H9 (cell line): ENCODE measurements around the gene MECR. TPM values are rescaled to one million over a fixed set of nuclear protein-coding genes. Genes with fewer than 3 reads are reported as not detected.

Experiments used
- DNase-seq: peaks from one replicate; pipeline ENCODE4 v3.0.0-alpha.2; 2017
- H2AFZ ChIP-seq: one replicate; pipeline ENCODE4 v1.6.1; 2013; ENCODE audit warnings: mild to moderate bottlenecking, low read length, control low read depth, moderate library complexity
- H2AK5ac ChIP-seq: 2 replicates; pipeline ENCODE4 v1.6.1; 2013; ENCODE audit warnings: low read length, control low read depth, mixed read lengths; ENCODE audit not compliant: insufficient read length
- H2BK120ac ChIP-seq: one replicate; pipeline ENCODE4 v1.6.1; 2013; ENCODE audit warnings: low read depth, mild to moderate bottlenecking, low read length, control low read depth, inconsistent platforms; ENCODE audit not compliant: poor library complexity, severe bottlenecking
- H2BK12ac ChIP-seq: 2 replicates; pipeline ENCODE4 v1.6.1; 2013; ENCODE audit warnings: low read length, control low read depth, mixed read lengths, low read depth; ENCODE audit not compliant: insufficient read length
- H2BK15ac ChIP-seq: 2 replicates; pipeline ENCODE4 v1.6.1; 2013; ENCODE audit warnings: low read depth, low read length, control low read depth
- H2BK20ac ChIP-seq: one replicate; pipeline ENCODE4 v1.6.1; 2013; ENCODE audit warnings: low read depth, mild to moderate bottlenecking, low read length, control low read depth, inconsistent platforms; ENCODE audit not compliant: poor library complexity, severe bottlenecking
- H2BK5ac ChIP-seq: 2 replicates; pipeline ENCODE4 v1.6.1; 2013; ENCODE audit warnings: low read length, control low read depth, mixed read lengths; ENCODE audit not compliant: insufficient read length
- H3K14ac ChIP-seq: 2 replicates; pipeline ENCODE4 v1.6.1; 2013; ENCODE audit warnings: low read length, control low read depth; ENCODE audit not compliant: insufficient read depth
- H3K18ac ChIP-seq: 2 replicates; pipeline ENCODE4 v1.6.1; 2013; ENCODE audit warnings: low read depth, mild to moderate bottlenecking, mixed read lengths, low read length, control low read depth; ENCODE audit not compliant: insufficient read length
- H3K23ac ChIP-seq: 2 replicates; pipeline ENCODE4 v1.6.1; 2013; ENCODE audit warnings: low read length, control low read depth, mixed read lengths, low read depth; ENCODE audit not compliant: insufficient read length
- H3K23me2 ChIP-seq: 2 replicates; pipeline ENCODE4 v1.6.1; 2013; ENCODE audit warnings: low read depth, mild to moderate bottlenecking, mixed read lengths, low read length, control low read depth; ENCODE audit not compliant: insufficient read length, poor library complexity, severe bottlenecking
- H3K27ac ChIP-seq: 2 replicates; pipeline ENCODE4 v1.5.1; 2013; ENCODE audit warnings: low read length, control low read depth, mixed read lengths, low read depth; ENCODE audit not compliant: insufficient read length
- H3K27me3 ChIP-seq: 2 replicates; pipeline ENCODE4 v1.6.1; 2013; ENCODE audit warnings: low read length, control low read depth, inconsistent platforms; ENCODE audit not compliant: insufficient read depth
- H3K4ac ChIP-seq: 2 replicates; pipeline ENCODE4 v1.6.1; 2013; ENCODE audit warnings: low read depth, mild to moderate bottlenecking, control low read depth, inconsistent platforms, low read length, moderate library complexity
- H3K4me1 ChIP-seq: 2 replicates; pipeline ENCODE4 v1.6.1; 2013; ENCODE audit warnings: low read length, control low read depth, inconsistent platforms; ENCODE audit not compliant: insufficient read depth
- H3K4me2 ChIP-seq: 2 replicates; pipeline ENCODE4 v1.6.1; 2013; ENCODE audit warnings: low read length, control low read depth, mixed read lengths; ENCODE audit not compliant: insufficient read length, insufficient read depth
- H3K56ac ChIP-seq: 2 replicates; pipeline ENCODE4 v1.6.1; 2013; ENCODE audit warnings: low read depth, mild to moderate bottlenecking, mixed read lengths, low read length, control low read depth; ENCODE audit not compliant: insufficient read length
- H3K79me1 ChIP-seq: 2 replicates; pipeline ENCODE4 v1.6.1; 2013; ENCODE audit warnings: low read depth, mild to moderate bottlenecking, moderate library complexity, low read length, control low read depth, inconsistent platforms; ENCODE audit not compliant: insufficient read depth, poor library complexity, severe bottlenecking
- H3K79me2 ChIP-seq: 2 replicates; pipeline ENCODE4 v1.6.1; 2013; ENCODE audit warnings: low read length, control low read depth, inconsistent platforms; ENCODE audit not compliant: insufficient read depth
- H3K9ac ChIP-seq: 2 replicates; pipeline ENCODE4 v1.6.1; 2013; ENCODE audit warnings: low read length, control low read depth, mixed read lengths; ENCODE audit not compliant: insufficient read length; ENCODE audit errors: extremely low read depth
- H3K9me3 ChIP-seq: one replicate; pipeline ENCODE4 v1.6.1; 2013; ENCODE audit warnings: low read depth, low read length, inconsistent platforms; ENCODE audit not compliant: control insufficient read depth
- H3T11ph ChIP-seq: one replicate; pipeline ENCODE4 v1.6.1; 2013; ENCODE audit warnings: mild to moderate bottlenecking, low read length, control low read depth, inconsistent platforms
- H4K20me1 ChIP-seq: one replicate; pipeline ENCODE4 v1.6.1; 2013; ENCODE audit not compliant: control insufficient read depth, insufficient read length, insufficient read depth
- H4K5ac ChIP-seq: 2 replicates; pipeline ENCODE4 v1.6.1; 2013; ENCODE audit warnings: low read depth, mild to moderate bottlenecking, mixed read lengths, low read length, control low read depth; ENCODE audit not compliant: insufficient read length
- H4K8ac ChIP-seq: replicated peaks from 2 replicates; pipeline ENCODE4 v1.6.1; 2013; ENCODE audit warnings: low read length, control low read depth, mixed read lengths, low read depth; ENCODE audit not compliant: insufficient read length
- H4K91ac ChIP-seq: 2 replicates; pipeline ENCODE4 v1.6.1; 2013; ENCODE audit warnings: low read depth, mild to moderate bottlenecking, moderate library complexity, mixed read lengths, low read length, control low read depth; ENCODE audit not compliant: insufficient read length
- H3K27ac Mint-ChIP-seq, 3 experiments: 2 replicates in 2 of 3; 3 replicates in 1 of 3; pipeline ENCODE4 v1.8.0; 2020 to 2021; ENCODE audit warnings: mixed read lengths in 3 of 3, mild to moderate bottlenecking in 1 of 3, moderate library complexity in 1 of 3
- H3K27me3 Mint-ChIP-seq: 2 replicates; pipeline ENCODE4 v1.8.0; 2021; ENCODE audit warnings: low read depth, mild to moderate bottlenecking, moderate library complexity, mixed read lengths
- H3K36me3 Mint-ChIP-seq, 3 experiments: 2 replicates in 2 of 3; 3 replicates in 1 of 3; pipeline ENCODE4 v1.8.0; 2020 to 2021; ENCODE audit warnings: low read depth in 3 of 3, mixed read lengths in 3 of 3; ENCODE audit not compliant: insufficient read depth in 1 of 3
- H3K4me1 Mint-ChIP-seq, 2 experiments: 2 replicates each; pipeline ENCODE4 v1.8.0; 2020; ENCODE audit warnings: mixed read lengths in 2 of 2
- H3K4me3 Mint-ChIP-seq, 2 experiments: 2 replicates in 1 of 2; 3 replicates in 1 of 2; pipeline ENCODE4 v1.8.0; 2020 to 2021; ENCODE audit warnings: mild to moderate bottlenecking in 2 of 2, mixed read lengths in 2 of 2, moderate library complexity in 1 of 2
- H3K9me3 Mint-ChIP-seq, 2 experiments: 2 replicates in 1 of 2; 3 replicates in 1 of 2; pipeline ENCODE4 v1.8.0; 2020; ENCODE audit warnings: mild to moderate bottlenecking in 2 of 2, mixed read lengths in 2 of 2, moderate library complexity in 1 of 2
- WGBS: extraction: QIAGEN DNeasy Blood & Tissue Kit; methylation state at CpG from one replicate; pipeline ENCODE4 v1.1.7; 2013; ENCODE audit warnings: missing lambda C conversion rate, low lambda C conversion rate, mixed read lengths; ENCODE audit not compliant: insufficient read length; ENCODE audit errors: extremely low coverage; 5-methylcytosine and 5-hydroxymethylcytosine counted together
- total RNA-seq: library from RNA; stranded (reverse); gene quantifications from 2 replicates; pipeline ENCODE4 v1.2.1, GENCODE V29; 2021
- TF ChIP-seq, protein P1 (sequence below): fragments of 200-600 bp; sonication (generic); conservative IDR thresholded peaks from 3 replicates; pipeline ENCODE4 v1.8.0; 2021; ENCODE audit warnings: antibody characterized with exemption, mild to moderate bottlenecking

MECR gene
- total RNA-seq, 1 experiment from 2014 or later, result 30.9 TPM

DNA sequence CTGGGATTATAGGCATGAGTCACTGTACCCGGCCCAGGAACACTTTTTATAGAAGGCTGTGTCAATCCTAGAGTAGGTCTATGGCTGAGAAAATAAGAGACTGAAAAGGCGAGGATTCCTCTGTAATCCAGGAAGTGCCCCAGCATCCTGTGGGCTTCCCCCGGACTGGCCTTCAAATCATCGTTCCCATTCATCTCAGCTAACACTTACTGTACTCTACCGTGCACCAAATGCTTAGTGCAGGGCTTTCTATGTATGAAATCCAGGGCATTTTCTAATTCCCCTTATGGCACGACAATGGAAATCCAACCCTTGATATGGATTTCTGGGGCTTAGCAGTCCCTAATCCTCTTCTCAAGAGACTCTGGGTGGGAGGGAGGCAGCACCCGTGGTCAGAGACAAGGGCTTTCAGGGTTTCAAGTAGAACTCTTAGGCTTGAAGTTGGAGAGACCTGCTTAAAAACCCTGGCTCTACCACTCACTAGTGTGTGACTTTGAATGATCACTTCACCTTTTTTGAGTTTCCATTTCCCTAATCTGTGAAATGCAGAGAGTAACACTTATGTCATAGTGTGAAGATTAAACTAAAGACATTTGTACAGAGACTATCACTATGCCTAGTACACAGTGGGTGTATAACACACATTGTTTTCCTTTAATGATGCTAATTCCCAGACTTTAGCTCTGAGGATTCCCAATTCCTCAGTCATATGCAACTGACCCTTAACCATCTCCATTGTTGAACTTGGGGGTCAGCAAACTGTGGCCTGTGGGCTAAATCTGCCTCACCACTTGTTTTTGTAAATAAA is 20.3 kb downstream of the MECR start:
- no peak overlapping the region for H2BK120ac ChIP-seq
- H3K9me3 ChIP-seq, result no peaks in the 10 kb centered on the region
- H4K20me1 ChIP-seq, result no peaks in the 10 kb centered on the region
- no peak for DNase-seq
- H2BK5ac ChIP-seq, result no peak overlapping the region
- Mint-ChIP-seq H3K27ac (peak overlapping the region in 1 of 3 experiments; percentile 12; a peak in 1 of 7 replicates), H3K4me3 (no peak overlapping the region), H3K9me3 (no peaks in the 10 kb centered on the region; a peak in 1 of 5 replicates), H3K4me1 (peaks cover 3 to 4% of the 10 kb centered on the region in 2 experiments; a peak in 1 of 4 replicates), H3K36me3 (peaks cover 15 to 53% (median 38%) of the 10 kb centered on the region in 3 experiments; a peak in 6 of 7 replicates), H3K27me3 (no peaks in the 10 kb centered on the region)
- no peaks in the 10 kb centered on the region for H3K23me2 ChIP-seq
- no peak overlapping the region for H3K14ac ChIP-seq
- no peaks in the 10 kb centered on the region for H3K79me1 ChIP-seq
- no peak overlapping the region for H2AK5ac ChIP-seq
- no CpG with 5 or more reads among the region's 7 CpGs for WGBS
- no peak overlapping the region for H4K5ac ChIP-seq
- H3K79me2 ChIP-seq, result no peaks in the 10 kb centered on the region
- no peak overlapping the region for H4K91ac ChIP-seq
- no peak overlapping the region for H3T11ph ChIP-seq
- TF ChIP-seq, protein P1, sequence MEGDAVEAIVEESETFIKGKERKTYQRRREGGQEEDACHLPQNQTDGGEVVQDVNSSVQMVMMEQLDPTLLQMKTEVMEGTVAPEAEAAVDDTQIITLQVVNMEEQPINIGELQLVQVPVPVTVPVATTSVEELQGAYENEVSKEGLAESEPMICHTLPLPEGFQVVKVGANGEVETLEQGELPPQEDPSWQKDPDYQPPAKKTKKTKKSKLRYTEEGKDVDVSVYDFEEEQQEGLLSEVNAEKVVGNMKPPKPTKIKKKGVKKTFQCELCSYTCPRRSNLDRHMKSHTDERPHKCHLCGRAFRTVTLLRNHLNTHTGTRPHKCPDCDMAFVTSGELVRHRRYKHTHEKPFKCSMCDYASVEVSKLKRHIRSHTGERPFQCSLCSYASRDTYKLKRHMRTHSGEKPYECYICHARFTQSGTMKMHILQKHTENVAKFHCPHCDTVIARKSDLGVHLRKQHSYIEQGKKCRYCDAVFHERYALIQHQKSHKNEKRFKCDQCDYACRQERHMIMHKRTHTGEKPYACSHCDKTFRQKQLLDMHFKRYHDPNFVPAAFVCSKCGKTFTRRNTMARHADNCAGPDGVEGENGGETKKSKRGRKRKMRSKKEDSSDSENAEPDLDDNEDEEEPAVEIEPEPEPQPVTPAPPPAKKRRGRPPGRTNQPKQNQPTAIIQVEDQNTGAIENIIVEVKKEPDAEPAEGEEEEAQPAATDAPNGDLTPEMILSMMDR, result no peak
- H3K4me1 ChIP-seq, result no peaks in the 10 kb centered on the region
- H2BK15ac ChIP-seq, result no peak overlapping the region
- no peak overlapping the region for H2BK20ac ChIP-seq
- H2AFZ ChIP-seq, result no peak overlapping the region
- H3K18ac ChIP-seq, result no peak overlapping the region
- H3K23ac ChIP-seq, result no peak overlapping the region
- H3K4me2 ChIP-seq, result no peak overlapping the region
- H3K4ac ChIP-seq, result no peak overlapping the region
- H3K9ac ChIP-seq, result no peak overlapping the region
- H4K8ac ChIP-seq, result no peak overlapping the region
- H3K56ac ChIP-seq, result no peak overlapping the region
- H3K27ac ChIP-seq, result no peak overlapping the region
- H3K27me3 ChIP-seq, result no peaks in the 10 kb centered on the region
- no peak overlapping the region for H2BK12ac ChIP-seq
